Stimulated activated CD4-positive, alpha-beta T cell treated with anti-CD3 and anti-CD28 coated beads, Interleukin-15, amount 100 ng/mL, for 48 hours (primary cell): Measurements from ENCODE around the gene CUL3.

ENCODE experiments used
- DNase-seq, 2 donors: peaks; one replicate each; pipeline ENCODE4 v3.0.0-alpha.2; 2020; ENCODE audit warnings: low read depth in 2 of 2

CUL3 gene

GRCh38 chr2:224426656-224427055, 158.5 kb downstream of the CUL3 start:
- DNase-seq: no peak

GRCh38 chr2:224421065-224421464, 164.1 kb downstream of the CUL3 start:
- DNase-seq: no peak
